HG03575 (cell line): ENCODE measurements around the gene PRAMEF13.
"Not testable (repeated sequence)": the region's sequence is repeated elsewhere in the genome, so short reads cannot be mapped to it uniquely, and the experiment has no call there.

ENCODE experiments used
- ATAC-seq: cut with Tn5 transposase; IDR thresholded peaks from one replicate; pipeline ENCODE4 v1.9.1; 2021; ENCODE audit not compliant: unreplicated experiment, insufficient number of reproducible peaks, low FRiP score; ENCODE audit errors: extremely low read depth

The PRAMEF13 gene

DNA sequence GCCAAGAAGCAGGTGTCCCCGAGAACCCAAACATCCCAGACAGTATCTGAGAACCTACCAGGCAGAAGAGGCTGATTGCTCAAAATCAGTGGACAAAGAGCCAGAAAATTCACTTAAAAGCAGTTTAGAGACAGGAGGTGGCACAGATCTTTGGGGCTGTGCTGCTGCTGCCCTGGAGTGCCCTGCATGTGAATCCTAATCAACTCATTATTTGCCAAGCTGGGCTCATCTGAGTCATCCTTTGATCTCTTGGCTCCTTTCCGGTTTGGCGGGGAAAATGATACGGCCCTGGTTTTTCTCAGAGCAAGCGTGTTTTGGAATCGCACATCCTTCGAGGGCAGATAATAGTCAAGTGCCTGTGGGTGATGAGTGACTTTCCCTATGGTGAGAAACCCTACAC lies 15.4 kb upstream of the PRAMEF13 start:
- ATAC-seq, result not testable (repeated sequence)

DNA sequence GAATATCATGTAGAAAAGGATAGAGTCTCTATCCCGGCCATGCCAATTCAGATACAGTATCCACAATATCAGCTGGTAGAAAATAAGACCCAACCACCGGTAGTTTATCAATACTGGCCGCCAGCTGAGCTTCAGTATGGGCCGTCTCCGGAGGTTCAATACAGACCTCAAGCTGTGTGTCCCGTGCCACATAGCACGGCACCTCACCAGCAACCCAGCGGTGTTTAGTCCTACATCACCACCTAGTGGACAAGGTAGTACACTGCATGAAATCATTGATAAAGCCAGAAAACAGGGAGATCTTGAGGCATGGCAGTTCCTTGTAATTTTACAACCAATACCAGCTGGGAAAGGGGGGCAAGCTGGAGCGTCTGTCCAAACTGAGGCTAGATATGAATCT lies 7.5 kb upstream of the PRAMEF13 start:
- ATAC-seq, result not testable (repeated sequence)

DNA sequence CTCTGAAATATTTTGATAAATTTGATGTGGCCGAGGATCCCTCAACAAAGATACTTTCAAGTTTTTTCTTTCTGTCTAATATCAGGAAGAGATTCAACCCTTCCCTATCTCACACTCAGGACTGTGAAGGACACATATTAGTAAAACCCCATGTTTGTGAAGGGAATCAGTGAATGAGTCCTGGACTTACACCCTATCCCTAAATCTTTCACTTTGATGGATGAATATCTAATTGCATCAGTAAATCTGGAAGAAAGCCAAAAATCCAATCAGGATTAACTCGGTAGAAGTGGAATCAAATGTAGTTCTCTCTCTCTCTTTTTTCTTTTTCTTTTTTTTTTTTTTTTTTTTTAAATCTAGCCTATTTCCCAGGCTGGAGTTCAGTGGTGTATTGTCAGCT lies 29.7 kb downstream of the PRAMEF13 start, which contains the start of gene PRAMEF9:
PRAMEF9 (plus strand) TSS at position 301 of the 400 bp plus-strand sequence. CDS start 3,433 bp downstream, outside the sequence.
- not testable (repeated sequence) for ATAC-seq

DNA sequence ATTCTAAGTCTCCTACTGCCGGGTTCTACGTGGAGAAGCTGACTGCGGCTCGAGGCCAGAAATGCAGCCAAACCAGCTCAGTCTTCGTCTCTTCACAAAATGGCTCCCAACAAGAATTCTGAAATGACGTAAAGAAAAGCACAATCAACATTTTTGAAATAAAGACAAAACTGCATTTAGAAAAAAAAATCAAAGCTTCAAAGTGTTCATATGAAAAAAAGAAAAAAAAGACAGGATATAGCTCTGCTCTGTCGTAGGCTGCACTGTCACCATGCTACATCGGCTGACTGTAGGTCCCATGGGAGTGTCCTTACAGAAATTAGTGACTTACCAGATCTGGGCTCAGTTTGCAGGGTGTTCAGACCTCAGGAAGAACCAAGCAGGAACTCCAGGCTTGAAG lies 35.7 kb downstream of the PRAMEF13 start, which contains the start of gene HNRNPCL4:
HNRNPCL4 (minus strand) TSS at position 101 of the 400 bp plus-strand sequence. CDS start 164 bp downstream, outside the sequence.
- ATAC-seq, result not testable (repeated sequence)

DNA sequence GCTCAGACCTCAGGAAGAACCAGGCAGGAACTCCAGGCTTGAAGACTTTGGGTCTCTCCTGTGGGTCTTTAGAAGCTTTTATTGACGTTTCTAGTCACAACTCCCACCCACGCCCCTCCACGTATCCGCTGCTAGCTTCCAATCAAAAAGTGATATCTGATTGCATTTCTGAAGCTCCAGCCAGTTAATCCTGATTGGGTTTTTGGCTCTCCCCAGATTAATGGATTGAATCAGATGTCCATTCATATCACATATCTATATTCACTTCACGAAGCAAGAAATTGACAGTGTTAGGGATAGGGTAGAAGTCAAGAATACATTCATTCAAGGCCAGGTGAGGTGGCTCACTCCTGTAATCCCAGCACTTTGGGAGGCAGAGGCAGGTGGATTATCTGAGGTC lies 45.3 kb downstream of the PRAMEF13 start, which contains the start of gene PRAMEF26:
PRAMEF26 (minus strand) TSS at position 101 of the 400 bp plus-strand sequence. CDS start 2,914 bp downstream, outside the sequence.
- ATAC-seq, result not testable (repeated sequence)
